Vagina (tissue), 2 donors: ENCODE measurements around the gene SIGLECL1.

ENCODE experiments used
- CTCF ChIP-seq, 3 experiments: fragments of 450-650 bp in 2 of 3; fragments of 200-600 bp in 1 of 3; sonication (generic) in 1 of 3; IDR thresholded peaks; one replicate each; pipeline ENCODE4 v1.5.1; 2017 to 2019; ENCODE audit warnings: antibody characterized with exemption in 3 of 3, mild to moderate bottlenecking in 2 of 3, moderate library complexity in 2 of 3
- POLR2A ChIP-seq, 2 donors: fragments of 450-650 bp; IDR thresholded peaks; one replicate each; pipeline ENCODE4 v1.6.1; 2017; ENCODE audit warnings: antibody characterized with exemption in 2 of 2, mild to moderate bottlenecking in 2 of 2, moderate library complexity in 2 of 2

GRCh38 chr19:51317376-51317775, 66.5 kb downstream of the SIGLECL1 start:
- TF ChIP-seq CTCF (IDR thresholded peaks at IDR 0.05) (no peak), POLR2A (IDR thresholded peaks at IDR 0.05) (no peak)
